HG03139 (cell line): Measurements from ENCODE around the gene VPS25.

Experiments
- ATAC-seq: cut with Tn5 transposase; IDR thresholded peaks from one replicate; pipeline ENCODE4 v1.9.1; 2021; ENCODE audit not compliant: unreplicated experiment

VPS25 gene

GRCh38 chr17:42795061-42795460 is 21.8 kb downstream of the VPS25 start:
- ATAC-seq = no peak

- no peak for ATAC-seq
These were observed 22.2 kb downstream of the VPS25 start for GRCh38 chr17:42795465-42795864.

GRCh38 chr17:42796066-42796758 is 23.0 kb downstream of the VPS25 start:
- no peak for ATAC-seq

- no peak for ATAC-seq
These were observed 24.1 kb downstream of the VPS25 start for GRCh38 chr17:42797067-42798007.

- ATAC-seq = no peak
These were observed 24.7 kb downstream of the VPS25 start for GRCh38 chr17:42798011-42798382.

GRCh38 chr17:42798383-42799380 is 25.4 kb downstream of the VPS25 start, which contains the start of the genes CNTD1 and COA3:
Gene CNTD1 (plus strand): TSS chr17:42798861. CDS start chr17:42799068, 207 bp downstream.
Gene COA3 (minus strand): TSS chr17:42798704. CDS start chr17:42798681, 23 bp downstream.
- ATAC-seq = no peak

GRCh38 chr17:42803074-42803883 is 30.0 kb downstream of the VPS25 start:
- ATAC-seq = no peak

GRCh38 chr17:42804918-42805367 is 31.7 kb downstream of the VPS25 start:
- ATAC-seq = no peak

GRCh38 chr17:42806249-42806648 is 33.0 kb downstream of the VPS25 start:
- no peak for ATAC-seq

GRCh38 chr17:42809250-42809649 is 36.0 kb downstream of the VPS25 start:
- ATAC-seq = no peak

GRCh38 chr17:42814633-42815399 is 41.6 kb downstream of the VPS25 start:
- ATAC-seq = no peak

- no peak for ATAC-seq
These were observed 44.6 kb downstream of the VPS25 start for GRCh38 chr17:42817866-42818265.

GRCh38 chr17:42818379-42818778 is 45.1 kb downstream of the VPS25 start:
- no peak for ATAC-seq

- ATAC-seq = no peak
These were observed 46.8 kb downstream of the VPS25 start for GRCh38 chr17:42819939-42820535.

GRCh38 chr17:42821176-42821575 is 47.9 kb downstream of the VPS25 start:
- no peak for ATAC-seq

- ATAC-seq = no peak
These were observed 54.2 kb downstream of the VPS25 start for GRCh38 chr17:42827472-42827871.
